GM23338 (cell line): ENCODE results near the gene TTC33. TPM values are rescaled to one million over a fixed set of nuclear protein-coding genes. Genes with fewer than 3 reads are reported as not detected.
A peak's percentile ranks its signal among the peaks of the same experiment; 100 is the strongest.

Experiments
- ATAC-seq: fragments of 200-7000 bp; cut with Tn5 transposase; 3 replicates; pipeline ENCODE4 v1.9.1; 2020
- DNase-seq: peaks from one replicate; pipeline ENCODE4 v3.0.0-alpha.2; 2015; ENCODE audit warnings: low spot score
- H2AFZ ChIP-seq: fragments of 200-600 bp; sonication (generic); 2 replicates; pipeline ENCODE4 v1.8.0; 2016; ENCODE audit warnings: antibody characterized with exemption, mild to moderate bottlenecking, moderate library complexity
- H3F3A ChIP-seq: fragments of 200-600 bp; sonication (generic); replicated peaks from 2 replicates; pipeline ENCODE4 v1.8.0; 2017; ENCODE audit warnings: antibody characterized with exemption, mixed run types, low read depth
- H3K27ac ChIP-seq: fragments of 200-600 bp; sonication (generic); 2 replicates; pipeline ENCODE4 v1.6.1; 2016; ENCODE audit warnings: low read depth
- H3K27me3 ChIP-seq: fragments of 200-600 bp; sonication (generic); 2 replicates; pipeline ENCODE4 v1.8.0; 2016; ENCODE audit warnings: mild to moderate bottlenecking, mixed run types, moderate library complexity; ENCODE audit not compliant: insufficient read depth
- H3K36me3 ChIP-seq: fragments of 200-600 bp; sonication (generic); 2 replicates; pipeline ENCODE4 v1.8.0; 2016; ENCODE audit warnings: mild to moderate bottlenecking; ENCODE audit not compliant: insufficient read depth
- H3K4me1 ChIP-seq: fragments of 200-600 bp; sonication (generic); 2 replicates; pipeline ENCODE4 v1.8.0; 2016; ENCODE audit warnings: mild to moderate bottlenecking, moderate library complexity; ENCODE audit not compliant: insufficient read depth
- H3K4me2 ChIP-seq: fragments of 200-600 bp; sonication (generic); 2 replicates; pipeline ENCODE4 v1.7.1; 2017; ENCODE audit warnings: mixed run types
- H3K4me3 ChIP-seq: fragments of 200-600 bp; sonication (generic); 2 replicates; pipeline ENCODE4 v1.6.1; 2016; ENCODE audit warnings: mixed run types
- H3K79me2 ChIP-seq: fragments of 200-600 bp; sonication (generic); replicated peaks from 2 replicates; pipeline ENCODE4 v1.8.0; 2017; ENCODE audit warnings: mild to moderate bottlenecking; ENCODE audit not compliant: insufficient read depth
- H3K9me2 ChIP-seq: fragments of 200-600 bp; sonication (generic); 2 replicates; pipeline ENCODE4 v1.8.0; 2017; ENCODE audit not compliant: insufficient read depth
- H4K20me1 ChIP-seq: fragments of 200-600 bp; sonication (generic); replicated peaks from 2 replicates; pipeline ENCODE4 v1.8.0; 2017; ENCODE audit warnings: mild to moderate bottlenecking; ENCODE audit not compliant: insufficient read depth
- H3K27ac Mint-ChIP-seq: 2 replicates; pipeline ENCODE4 v1.8.0; 2020; ENCODE audit warnings: inconsistent platforms, mild to moderate bottlenecking, moderate library complexity, mixed read lengths
- H3K27me3 Mint-ChIP-seq: 3 replicates; pipeline ENCODE4 v1.8.0; 2022; ENCODE audit warnings: low read depth, mild to moderate bottlenecking, moderate library complexity, mixed read lengths, inconsistent platforms; ENCODE audit not compliant: insufficient read depth, poor library complexity
- H3K36me3 Mint-ChIP-seq: 3 replicates; pipeline ENCODE4 v1.8.0; 2021; ENCODE audit warnings: low read depth, mild to moderate bottlenecking, inconsistent platforms, moderate library complexity, mixed read lengths
- H3K4me1 Mint-ChIP-seq: 3 replicates; pipeline ENCODE4 v1.8.0; 2020; ENCODE audit warnings: mild to moderate bottlenecking, inconsistent platforms, mixed read lengths
- H3K4me3 Mint-ChIP-seq: 3 replicates; pipeline ENCODE4 v1.8.0; 2021; ENCODE audit warnings: moderate library complexity, mild to moderate bottlenecking, inconsistent platforms, mixed read lengths
- H3K9me3 Mint-ChIP-seq: 3 replicates; pipeline ENCODE4 v1.8.0; 2020; ENCODE audit warnings: moderate library complexity, mild to moderate bottlenecking, inconsistent platforms, mixed read lengths
- CREB1 ChIP-seq: fragments of 250-450 bp; sonication (Bioruptor Pico); IDR thresholded peaks from 2 replicates; pipeline ENCODE4 v1.5.0; 2020; ENCODE audit warnings: low read depth, mild to moderate bottlenecking, moderate library complexity
- CTCF ChIP-seq, 2 experiments: fragments of 200-600 bp in 1 of 2; sonication (generic) in 1 of 2; conservative IDR thresholded peaks; 2 replicates each; pipeline versions ENCODE4 v1.5.1 to v1.6.1; 2016 to 2017; ENCODE audit warnings: antibody characterized with exemption in 2 of 2, low read depth in 2 of 2, mild to moderate bottlenecking in 2 of 2, moderate library complexity in 1 of 2
- JUNB ChIP-seq: IDR thresholded peaks from one replicate; pipeline ENCODE4 v1.6.1; 2016; ENCODE audit warnings: antibody characterized with exemption; ENCODE audit not compliant: unreplicated experiment
- POLR2AphosphoS5 ChIP-seq: IDR thresholded peaks from 2 replicates; pipeline ENCODE4 v1.6.1; 2016; ENCODE audit warnings: antibody characterized with exemption, low read depth
- REST ChIP-seq: IDR thresholded peaks from one replicate; pipeline ENCODE4 v1.6.1; 2018; ENCODE audit warnings: antibody characterized with exemption; ENCODE audit not compliant: unreplicated experiment
- ZNF114 ChIP-seq: fragments of 250-450 bp; sonication (Bioruptor Pico); IDR thresholded peaks from 2 replicates; pipeline ENCODE4 v1.5.0; 2020; ENCODE audit warnings: mild to moderate bottlenecking, moderate library complexity
- polyA plus RNA-seq: library from polyadenylated mRNA; unstranded; fragments of >200 nt; fragmentation: Nextera tagmentation; extraction: Ambion mirVana; gene quantifications from 2 replicates; pipeline ENCODE4 v1.2.1, GENCODE V29; 2016
- total RNA-seq: library from RNA; depleted of rRNA; stranded (reverse); fragments of >200 nt; shearing (Covaris generic); gene quantifications from 2 replicates; pipeline ENCODE4 v1.2.3, GENCODE V29; 2014

The TTC33 gene
- total and polyA plus RNA-seq, 2 experiments from 2014 or later = 4.1 to 11.5 TPM

- Mint-ChIP-seq H3K36me3 (peaks cover 29% of the 10 kb centered on the region), H3K4me3 (no peak overlapping the region), H3K9me3 (no peaks in the 10 kb centered on the region), H3K4me1 (no peaks in the 10 kb centered on the region), H3K27me3 (peaks cover 1% of the 10 kb centered on the region), H3K27ac (no peak overlapping the region)
- Histone ChIP-seq H3K4me3 (no peak overlapping the region), H3K9me2 (no peaks in the 10 kb centered on the region), H3K36me3 (peaks cover 16% of the 10 kb centered on the region; the same call in 1 of the 2 replicates), H3F3A (no peaks in the 10 kb centered on the region), H4K20me1 (0 out of 2 replicates have a peak, but pooled peaks cover 3% of the 10 kb centered on the region), H3K4me1 (no peaks in the 10 kb centered on the region), H3K4me2 (no peak overlapping the region), H2AFZ (no peak overlapping the region), H3K27ac (no peak overlapping the region), H3K79me2 (peaks cover 28% of the 10 kb centered on the region), H3K27me3 (no peaks in the 10 kb centered on the region)
- TF ChIP-seq REST = no peak
- TF ChIP-seq CTCF (conservative IDR thresholded peaks at IDR 0.05; ENCODE audit: low read depth in 2 of 2) = no peak
- no peak for TF ChIP-seq ZNF114 (CRISPR knock-in tag)
- no peak for TF ChIP-seq CREB1
- no peak for TF ChIP-seq JUNB
- no peak for TF ChIP-seq POLR2AphosphoS5
- no peak for DNase-seq
- no peak for ATAC-seq
Measured at GRCh38 chr5:40775085-40775845, 19.5 kb upstream of the TTC33 start.

- Histone ChIP-seq H3K27me3 (no peaks in the 10 kb centered on the region), H3F3A (no peaks in the 10 kb centered on the region), H3K79me2 (peaks cover 22% of the 10 kb centered on the region), H3K27ac (no peak overlapping the region), H3K4me2 (no peak overlapping the region), H2AFZ (no peak overlapping the region), H3K4me1 (no peaks in the 10 kb centered on the region), H4K20me1 (0 out of 2 replicates have a peak, but pooled peaks cover 3% of the 10 kb centered on the region), H3K4me3 (no peak overlapping the region), H3K36me3 (peaks cover 18% of the 10 kb centered on the region; the same call in 1 of the 2 replicates), H3K9me2 (no peaks in the 10 kb centered on the region)
- no peaks in the 10 kb centered on the region for H3K9me3 Mint-ChIP-seq
- ATAC-seq (no peak), DNase-seq (no peak)
- TF ChIP-seq CTCF (conservative IDR thresholded peaks at IDR 0.05; ENCODE audit: low read depth in 2 of 2) (peak in 1 of 2 experiments; percentile 7; a peak in 1 of 4 replicates), REST (no peak)
- H3K27me3 Mint-ChIP-seq = peaks cover 1% of the 10 kb centered on the region
- H3K36me3 Mint-ChIP-seq = peaks cover 29% of the 10 kb centered on the region
- no peak overlapping the region for H3K4me3 Mint-ChIP-seq
- no peak overlapping the region for H3K27ac Mint-ChIP-seq
- no peaks in the 10 kb centered on the region for H3K4me1 Mint-ChIP-seq
Measured at GRCh38 chr5:40774623-40775022, 18.9 kb upstream of the TTC33 start.
